ENCODE results near the gene SLC7A7.
"Not testable (repeated sequence)": the region's sequence is repeated elsewhere in the genome, so short reads cannot be mapped to it uniquely, and the experiment has no call there.

Gene SLC7A7

GRCh38 chr14:22752422-22752821, 62.8 kb downstream of the SLC7A7 start:
- no peak for DNase-seq

DNA sequence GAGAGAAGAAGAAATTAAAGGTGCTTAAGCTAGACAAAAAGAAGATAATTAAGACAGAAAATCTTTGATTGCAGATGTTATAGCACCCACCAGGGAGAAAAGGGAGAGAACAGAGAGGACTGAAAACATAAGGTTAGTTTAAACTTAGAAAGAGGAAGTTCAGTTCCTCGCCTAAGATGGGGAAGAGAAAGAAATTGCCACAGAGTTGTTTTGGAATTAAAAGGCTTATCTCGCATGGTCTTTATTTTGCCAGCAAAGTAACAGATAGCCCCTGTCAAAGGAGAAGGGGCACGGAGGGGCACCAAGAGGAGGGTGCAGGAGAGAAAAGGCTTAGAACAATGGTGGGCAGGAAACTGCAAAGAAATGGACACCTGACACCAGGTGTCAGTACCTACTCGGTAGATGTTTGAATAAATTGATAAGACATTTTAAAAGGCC, 66.6 kb downstream of the SLC7A7 start:
- no peak for DNase-seq

GRCh38 chr14:22748206-22748605, 67.0 kb downstream of the SLC7A7 start:
- DNase-seq, result no peak

GRCh38 chr14:22747769-22748168, 67.5 kb downstream of the SLC7A7 start:
- no peak for DNase-seq

DNA sequence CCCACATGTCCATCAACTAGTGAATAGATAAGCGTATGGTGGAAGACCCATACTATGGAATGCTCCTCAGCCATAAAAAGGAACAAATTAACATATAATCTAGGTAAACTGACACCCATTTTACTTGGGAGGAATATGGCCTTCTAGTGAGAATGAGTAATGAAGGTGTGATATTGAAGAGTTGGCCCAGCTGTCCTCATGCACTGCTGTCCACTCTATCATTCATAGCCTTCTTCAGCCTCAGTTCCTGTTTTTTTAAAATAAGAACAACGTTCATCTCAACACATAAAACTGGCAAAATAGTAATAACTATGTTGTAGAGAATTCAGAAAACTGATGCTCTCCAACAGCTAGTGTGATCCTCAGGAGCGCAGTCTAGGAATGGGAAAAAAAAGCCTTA, 75.2 kb downstream of the SLC7A7 start:
- DNase-seq, result no peak

- no peak for DNase-seq
Observed at GRCh38 chr14:22739423-22739822, 75.8 kb downstream of the SLC7A7 start.

GRCh38 chr14:22737052-22737451, 78.2 kb downstream of the SLC7A7 start:
- no peak for DNase-seq

GRCh38 chr14:22736384-22736783, 78.9 kb downstream of the SLC7A7 start:
- DNase-seq, result not testable (repeated sequence)

- DNase-seq, result no peak
Observed at GRCh38 chr14:22735096-22735495, 80.1 kb downstream of the SLC7A7 start.

- no peak for DNase-seq
Observed at GRCh38 chr14:22733829-22734228, 81.4 kb downstream of the SLC7A7 start.

- DNase-seq, result not testable (repeated sequence)
Observed at GRCh38 chr14:22732062-22732461, 83.2 kb downstream of the SLC7A7 start.

DNA sequence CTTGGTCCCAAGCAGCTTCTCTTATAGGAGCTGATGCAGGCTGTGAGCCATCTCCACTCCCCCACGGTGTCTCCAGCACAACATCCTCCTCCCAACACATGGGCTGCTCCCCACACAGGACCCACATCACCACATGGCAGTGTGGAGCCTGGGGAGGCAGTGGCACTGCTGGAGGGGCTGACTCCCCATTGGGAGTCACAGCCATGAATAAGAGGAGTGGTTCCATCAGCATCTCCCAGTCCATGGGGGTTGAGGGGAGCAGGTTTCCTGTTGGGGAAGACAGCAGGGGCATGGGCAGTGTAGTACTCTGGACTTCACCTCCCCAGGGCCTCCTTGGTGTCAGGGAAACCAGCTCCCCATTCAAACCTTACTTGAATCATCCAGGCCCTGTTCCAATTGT, 89.2 kb downstream of the SLC7A7 start:
- no peak for DNase-seq

DNA sequence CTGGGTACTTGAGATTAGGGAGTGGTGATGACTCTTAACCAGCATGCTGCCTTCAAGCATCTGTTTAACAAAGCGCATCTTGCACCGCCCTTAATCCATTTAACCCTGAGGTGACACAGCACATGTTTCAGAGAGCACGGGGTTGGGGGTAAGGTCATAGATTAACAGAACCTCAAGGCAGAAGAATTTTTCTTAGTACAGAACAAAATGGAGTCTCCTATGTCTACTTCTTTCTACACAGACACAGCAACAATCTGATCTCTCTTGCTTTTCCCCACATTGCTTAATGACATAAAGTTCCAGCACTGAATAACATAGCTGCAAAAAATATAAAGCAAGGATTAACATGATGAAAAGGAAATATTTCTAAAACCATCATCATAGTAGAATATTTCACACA, 89.9 kb downstream of the SLC7A7 start:
- not testable (repeated sequence) for DNase-seq

DNA sequence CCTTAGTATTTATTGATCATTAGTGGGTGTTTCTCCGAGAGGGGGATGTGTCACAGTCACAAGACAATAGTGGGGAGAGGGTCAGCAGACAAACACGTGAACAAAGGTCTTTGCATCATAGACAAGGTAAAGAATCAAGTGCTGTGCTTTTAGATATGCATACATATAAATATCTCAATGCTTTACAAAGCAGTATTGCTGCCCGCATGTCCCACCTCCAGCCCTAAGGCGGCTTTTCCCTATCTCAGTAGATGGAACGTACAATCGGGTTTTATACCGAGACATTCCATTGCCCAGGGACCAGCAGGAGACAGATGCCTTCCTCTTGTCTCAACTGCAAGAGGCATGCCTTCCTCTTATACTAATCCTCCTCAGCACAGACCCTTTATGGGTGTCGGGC, 90.4 kb downstream of the SLC7A7 start:
- DNase-seq, result not testable (repeated sequence)

- no peak for DNase-seq
Observed at GRCh38 chr14:22723815-22724214, 91.4 kb downstream of the SLC7A7 start.
